Measurements from ENCODE around the gene HDAC9. TPM values are rescaled to one million over a fixed set of nuclear protein-coding genes. Genes with fewer than 3 reads are reported as not detected.

The HDAC9 gene
- total RNA-seq, 1 experiment from 2014 or later, result 7.7 TPM

DNA sequence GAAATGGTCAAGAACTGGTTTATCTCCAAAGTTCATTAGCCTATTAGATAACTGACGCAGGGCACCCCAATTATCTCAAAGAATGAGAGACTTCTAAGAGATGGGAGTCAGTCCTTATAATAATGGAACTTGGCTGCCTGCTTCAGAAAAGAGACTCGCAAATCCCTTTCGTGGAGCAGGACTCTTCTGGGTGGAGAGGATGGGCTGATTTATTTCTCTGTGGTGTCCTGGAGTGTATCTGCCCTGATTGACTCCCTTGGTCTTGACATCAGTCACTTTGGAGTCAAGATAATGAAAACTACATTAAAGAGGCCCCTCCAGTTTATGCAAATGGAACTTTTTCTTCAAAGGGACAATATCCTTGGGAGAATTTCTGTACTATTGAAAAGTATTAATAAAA, 198.9 kb downstream of the HDAC9 start:
- no peak overlapping the region for H2AFZ ChIP-seq (ENCODE audit: low read length)
- Mint-ChIP-seq H3K4me1 (no peaks in the 10 kb centered on the region), H3K27ac (no peak overlapping the region), H3K4me3 (no peak overlapping the region), H3K36me3 (ENCODE audit: insufficient read depth in 1 of 3, low read depth in 3 of 3) (no peaks in the 10 kb centered on the region), H3K27me3 (ENCODE audit: low read depth) (no peaks in the 10 kb centered on the region), H3K9me3 (no peaks in the 10 kb centered on the region; a peak in 1 of 5 replicates)
- H4K5ac ChIP-seq (ENCODE audit: insufficient read length, low read depth, low read length), result no peak overlapping the region
- WGBS (ENCODE audit: extremely low coverage, insufficient read length, low lambda C conversion rate), result no CpG with 5 or more reads among the region's 3 CpGs
- H3K23ac ChIP-seq (ENCODE audit: insufficient read length, low read depth, low read length), result no peak overlapping the region
- H3K27ac ChIP-seq (ENCODE audit: insufficient read length, low read depth, low read length), result no peak overlapping the region
- no peak overlapping the region for H3K4me2 ChIP-seq (ENCODE audit: insufficient read depth, insufficient read length, low read length)
- no peak overlapping the region for H4K91ac ChIP-seq (ENCODE audit: insufficient read length, low read depth, low read length)
- DNase-seq, result no peak
- no peak overlapping the region for H2BK5ac ChIP-seq (ENCODE audit: insufficient read length, low read length)
- TF ChIP-seq CTCF (conservative IDR thresholded peaks at IDR 0.05), result no peak
- H2BK15ac ChIP-seq (ENCODE audit: low read depth, low read length), result no peak overlapping the region
- H3K56ac ChIP-seq (ENCODE audit: insufficient read length, low read depth, low read length), result no peak overlapping the region
- H4K8ac ChIP-seq (replicated peaks; ENCODE audit: insufficient read length, low read depth, low read length), result no peak overlapping the region
- H3K9ac ChIP-seq (ENCODE audit: extremely low read depth, insufficient read length, low read length), result no peak overlapping the region
- no peaks in the 10 kb centered on the region for H3K79me2 ChIP-seq (ENCODE audit: insufficient read depth, low read length)
- no peak overlapping the region for H2AK5ac ChIP-seq (ENCODE audit: insufficient read length, low read length)
- no peak overlapping the region for H3K4ac ChIP-seq (ENCODE audit: low read depth, low read length)
- no peak overlapping the region for H3K18ac ChIP-seq (ENCODE audit: insufficient read length, low read depth, low read length)
- no peaks in the 10 kb centered on the region for H3K9me3 ChIP-seq (ENCODE audit: control insufficient read depth, low read depth, low read length)
- no peak overlapping the region for H2BK12ac ChIP-seq (ENCODE audit: insufficient read length, low read depth, low read length)
- no peak overlapping the region for H2BK20ac ChIP-seq (ENCODE audit: low read depth, low read length, poor library complexity, severe bottlenecking)
- H3K27me3 ChIP-seq (ENCODE audit: insufficient read depth, low read length), result no peaks in the 10 kb centered on the region
- no peak overlapping the region for H2BK120ac ChIP-seq (ENCODE audit: low read depth, low read length, poor library complexity, severe bottlenecking)
- H3T11ph ChIP-seq (ENCODE audit: low read length), result no peak overlapping the region
- H4K20me1 ChIP-seq (ENCODE audit: control insufficient read depth, insufficient read depth, insufficient read length), result no peaks in the 10 kb centered on the region
- no peak overlapping the region for H3K14ac ChIP-seq (ENCODE audit: insufficient read depth, low read length)
- no peaks in the 10 kb centered on the region for H3K4me1 ChIP-seq (ENCODE audit: insufficient read depth, low read length)
- no peaks in the 10 kb centered on the region for H3K23me2 ChIP-seq (ENCODE audit: insufficient read length, low read depth, low read length, poor library complexity, severe bottlenecking)
- H3K79me1 ChIP-seq (ENCODE audit: insufficient read depth, low read depth, low read length, poor library complexity, severe bottlenecking), result no peaks in the 10 kb centered on the region

All from H9 (cell line).